T-helper 17 cell (primary cell): Measurements from ENCODE around the gene MBNL2. TPM values are rescaled to one million over a fixed set of nuclear protein-coding genes. Genes with fewer than 3 reads are reported as not detected.
A peak's percentile ranks its signal among the peaks of the same experiment; 100 is the strongest.

Experiments
- ATAC-seq: fragments of 150-1000 bp; cut with Tn5 transposase; 2 replicates; pipeline ENCODE4 v1.10.0; 2021; ENCODE audit warnings: mild to moderate bottlenecking, moderate library complexity
- DNase-seq, 3 donors: peaks; one replicate each; pipeline versions ENCODE4 v3.0.0 to v3.0.0-alpha.2; 2020 to 2021
- H3K9me3 ChIP-seq: one replicate; pipeline ENCODE4 v1.7.0; 2013; ENCODE audit warnings: low read length, mild to moderate bottlenecking; ENCODE audit not compliant: control insufficient read depth, poor library complexity, severe bottlenecking
- H3K27ac Mint-ChIP-seq: one replicate; pipeline ENCODE4 v1.8.0; 2022; ENCODE audit warnings: mild to moderate bottlenecking, moderate library complexity, mixed read lengths
- H3K27me3 Mint-ChIP-seq: one replicate; pipeline ENCODE4 v1.8.0; 2022; ENCODE audit warnings: mixed read lengths
- H3K36me3 Mint-ChIP-seq: one replicate; pipeline ENCODE4 v1.8.0; 2022; ENCODE audit warnings: low read depth, mixed read lengths
- H3K4me1 Mint-ChIP-seq: one replicate; pipeline ENCODE4 v1.8.0; 2022; ENCODE audit warnings: mild to moderate bottlenecking, mixed read lengths
- H3K4me3 Mint-ChIP-seq: one replicate; pipeline ENCODE4 v1.8.0; 2022; ENCODE audit warnings: mild to moderate bottlenecking, moderate library complexity, mixed read lengths
- total RNA-seq, 4 donors: library from RNA in 2 of 4; stranded (reverse) in 2 of 4; gene quantifications; one replicate each; pipeline ENCODE4 v1.2.3 and lab custom pipeline; 2022 to 2026

Gene MBNL2
- total RNA-seq, 2 donors from 2014 or later: 36.1 to 40.2 TPM

DNA sequence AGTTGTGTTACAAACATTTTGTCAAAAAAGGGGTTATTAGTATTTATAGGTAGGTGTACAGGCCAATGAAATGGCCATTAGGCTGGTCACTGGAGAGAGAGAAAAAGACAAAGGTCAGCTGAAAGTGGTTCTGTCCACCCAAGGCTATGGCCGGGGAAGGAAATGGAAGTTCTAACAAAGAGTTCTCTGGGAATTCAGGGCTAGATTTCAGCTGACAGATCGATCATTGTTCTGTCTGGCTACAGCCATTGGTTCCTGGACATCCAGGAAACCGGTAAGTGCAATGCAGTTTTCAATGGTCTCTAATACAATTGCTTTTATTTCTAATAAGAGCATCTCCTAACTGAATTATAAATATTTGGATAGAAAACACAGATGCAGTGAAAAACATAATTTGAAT lies 42.5 kb downstream of the MBNL2 start:
- peaks cover 47% of the 10 kb centered on the region for H3K4me1 Mint-ChIP-seq
- H3K4me3 Mint-ChIP-seq: no peak overlapping the region
- no peaks in the 10 kb centered on the region for H3K9me3 ChIP-seq
- DNase-seq (no peak), ATAC-seq (no peak)
- peaks cover 6% of the 10 kb centered on the region for H3K36me3 Mint-ChIP-seq
- no peaks in the 10 kb centered on the region for H3K27me3 Mint-ChIP-seq
- no peak overlapping the region for H3K27ac Mint-ChIP-seq

DNA sequence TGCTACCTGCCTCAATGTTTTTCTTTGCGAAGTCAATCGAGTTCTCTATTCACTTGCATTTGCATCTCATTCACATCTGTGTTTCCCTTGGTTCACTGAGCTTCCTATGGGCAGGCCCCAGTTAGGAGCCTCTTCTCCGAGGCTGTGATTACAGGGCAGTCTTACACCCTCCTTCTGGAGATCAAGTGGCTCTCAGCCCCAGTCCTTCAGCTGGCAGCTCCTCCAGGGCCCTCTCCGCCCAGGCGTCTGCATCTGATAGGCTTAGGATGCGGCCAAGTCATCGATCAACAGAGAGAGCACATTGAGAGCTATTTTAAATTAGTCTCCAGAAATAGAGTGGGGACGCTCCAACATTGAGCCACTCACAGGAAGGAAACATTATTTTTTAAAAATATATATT lies 44.2 kb downstream of the MBNL2 start:
- Mint-ChIP-seq H3K4me3 (peak overlapping the region; percentile 56), H3K27ac (no peak overlapping the region), H3K4me1 (peaks cover 35% of the 10 kb centered on the region), H3K36me3 (peaks cover 6% of the 10 kb centered on the region), H3K27me3 (no peaks in the 10 kb centered on the region)
- ATAC-seq: no peak
- no peak for DNase-seq
- H3K9me3 ChIP-seq: no peaks in the 10 kb centered on the region

DNA sequence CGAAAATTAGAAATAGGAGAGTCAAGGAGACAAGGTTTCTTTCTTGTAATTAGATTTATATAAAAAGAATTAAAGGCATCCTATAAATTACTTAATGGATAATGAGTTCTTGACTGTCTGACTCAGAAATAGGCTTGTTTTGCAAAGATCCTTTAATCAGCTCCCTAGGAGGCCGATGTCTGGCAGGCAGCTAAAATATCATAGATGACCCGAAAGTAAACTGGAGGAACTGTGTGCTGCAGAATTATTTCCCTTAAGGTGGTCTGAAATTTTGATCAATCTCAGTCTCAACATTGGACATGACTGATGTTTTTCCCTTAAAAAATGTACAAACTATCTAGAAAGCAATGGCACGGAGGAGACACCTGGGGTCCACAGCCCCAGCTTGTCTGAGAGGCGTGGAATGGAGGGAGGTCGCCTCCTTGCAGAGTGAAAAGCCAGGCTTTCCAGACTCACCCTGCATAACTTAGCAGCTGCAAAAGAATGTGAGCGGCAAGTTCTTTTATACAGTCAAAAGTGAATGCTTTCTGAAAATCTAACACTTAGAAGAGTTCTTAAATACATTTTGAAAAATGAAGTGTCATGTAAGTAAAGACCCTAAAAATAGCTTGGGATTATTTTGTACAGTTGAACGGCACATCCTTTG lies 44.8 kb downstream of the MBNL2 start:
- no peak for ATAC-seq
- no peaks in the 10 kb centered on the region for H3K9me3 ChIP-seq
- DNase-seq: no peak
- Mint-ChIP-seq H3K27ac (no peak overlapping the region), H3K36me3 (peaks cover 6% of the 10 kb centered on the region), H3K4me1 (peaks cover 35% of the 10 kb centered on the region), H3K27me3 (no peaks in the 10 kb centered on the region), H3K4me3 (no peak overlapping the region)

DNA sequence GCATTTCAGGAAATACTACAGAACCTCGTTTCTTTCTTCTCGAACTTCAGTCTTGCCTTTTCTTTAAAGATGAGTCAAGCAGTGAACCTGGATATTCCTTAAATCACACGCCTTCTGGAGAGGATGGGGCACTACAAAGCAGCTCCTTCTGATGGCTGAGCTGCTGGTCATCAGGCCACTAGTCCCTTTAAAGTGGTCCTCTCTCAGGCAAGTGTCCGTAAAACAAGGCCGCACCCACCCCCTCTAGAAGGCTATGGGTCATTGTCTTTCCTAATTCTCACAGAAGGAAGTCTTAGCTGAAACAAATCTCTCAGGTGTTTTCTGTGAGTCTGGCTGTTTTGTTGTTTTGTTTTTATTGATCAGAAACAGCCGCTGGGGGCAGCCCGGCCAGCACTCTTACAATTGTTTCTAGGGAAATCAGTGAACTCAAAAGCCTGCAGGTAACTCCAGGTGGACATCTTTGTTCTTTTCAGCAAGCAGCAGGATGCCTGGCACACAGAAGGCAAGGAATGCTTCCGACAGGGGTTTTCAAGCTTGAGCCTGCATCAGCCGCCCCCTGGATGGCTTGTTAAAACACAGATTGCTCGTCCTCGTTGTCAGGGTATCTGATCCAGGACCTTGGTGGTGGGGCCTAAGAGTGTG lies 45.4 kb downstream of the MBNL2 start:
- no peaks in the 10 kb centered on the region for H3K9me3 ChIP-seq
- H3K27me3 Mint-ChIP-seq: no peaks in the 10 kb centered on the region
- DNase-seq (no peak), ATAC-seq (no peak)
- peaks cover 34% of the 10 kb centered on the region for H3K4me1 Mint-ChIP-seq
- H3K27ac Mint-ChIP-seq: no peak overlapping the region
- H3K4me3 Mint-ChIP-seq: no peak overlapping the region
- H3K36me3 Mint-ChIP-seq: peaks cover 2% of the 10 kb centered on the region

DNA sequence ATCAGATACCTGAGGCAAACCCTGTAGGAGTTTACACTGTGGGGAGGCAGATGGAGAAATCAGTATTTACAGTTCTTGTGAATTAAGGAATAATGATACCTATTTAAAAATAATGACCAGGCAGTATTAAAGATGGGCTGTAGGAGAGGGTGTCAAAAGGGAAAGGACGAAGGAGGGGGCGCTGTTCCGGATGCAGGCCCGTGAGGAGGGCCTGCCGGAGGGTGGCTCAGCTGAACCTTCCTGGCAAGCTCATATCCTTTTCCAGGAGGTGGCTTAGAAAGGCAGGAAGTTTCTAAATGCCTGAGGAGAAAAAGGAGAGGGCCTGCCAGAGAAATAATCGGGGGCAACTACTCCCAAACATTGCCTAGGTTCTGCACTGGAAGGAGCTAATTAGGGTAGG lies 46.6 kb downstream of the MBNL2 start:
- H3K9me3 ChIP-seq: no peaks in the 10 kb centered on the region
- H3K27ac Mint-ChIP-seq: peak overlapping the region; percentile 70
- peaks cover 2% of the 10 kb centered on the region for H3K36me3 Mint-ChIP-seq
- no peak for DNase-seq
- H3K27me3 Mint-ChIP-seq: no peaks in the 10 kb centered on the region
- peak overlapping the region; percentile 15 for H3K4me3 Mint-ChIP-seq
- peaks cover 33% of the 10 kb centered on the region for H3K4me1 Mint-ChIP-seq
- no peak for ATAC-seq

DNA sequence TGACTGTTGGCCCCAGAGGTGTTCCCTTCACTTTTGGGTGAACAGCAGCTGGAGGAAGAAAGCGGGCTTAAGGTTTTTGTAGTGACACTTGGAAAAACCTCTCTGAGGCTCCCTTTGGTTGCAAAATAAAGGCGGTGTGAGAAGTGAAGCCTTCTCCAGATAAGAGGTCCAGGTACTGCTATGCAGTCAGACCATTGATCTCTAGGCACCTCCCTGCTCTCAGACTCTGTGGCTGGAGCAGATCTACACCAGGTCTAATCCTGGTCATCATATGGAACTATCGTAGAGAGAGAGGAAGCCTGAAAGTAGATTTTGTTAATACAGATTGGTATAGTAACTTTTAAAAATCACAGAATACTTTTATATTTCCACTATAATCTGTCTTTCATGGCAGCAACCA lies 47.5 kb downstream of the MBNL2 start:
- ATAC-seq (no peak), DNase-seq (no peak)
- peaks cover 31% of the 10 kb centered on the region for H3K4me1 Mint-ChIP-seq
- no peaks in the 10 kb centered on the region for H3K27me3 Mint-ChIP-seq
- H3K36me3 Mint-ChIP-seq: peaks cover 2% of the 10 kb centered on the region
- no peaks in the 10 kb centered on the region for H3K9me3 ChIP-seq
- H3K27ac Mint-ChIP-seq: no peak overlapping the region
- no peak overlapping the region for H3K4me3 Mint-ChIP-seq

DNA sequence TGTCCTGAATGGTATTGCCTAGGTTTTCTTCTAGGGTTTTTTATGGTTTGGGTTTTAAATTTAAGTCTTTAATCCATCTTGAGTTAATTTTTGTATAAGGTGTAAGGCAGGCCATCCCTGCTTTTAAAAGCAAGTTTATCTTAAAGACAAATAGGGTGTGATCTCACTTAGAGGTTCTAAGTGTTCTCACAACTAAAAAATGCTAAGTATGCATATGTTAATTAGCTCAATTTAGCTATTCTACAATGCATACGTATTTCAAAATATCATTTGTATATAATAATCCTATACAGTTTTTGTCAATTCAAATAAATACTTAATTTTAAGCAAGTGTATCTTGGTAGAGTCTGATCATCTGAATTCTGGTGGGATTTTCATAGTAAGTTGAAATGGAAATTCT lies 50.4 kb downstream of the MBNL2 start:
- Mint-ChIP-seq H3K4me3 (no peak overlapping the region), H3K27ac (no peak overlapping the region), H3K4me1 (peaks cover 49% of the 10 kb centered on the region), H3K36me3 (peaks cover 11% of the 10 kb centered on the region), H3K27me3 (no peaks in the 10 kb centered on the region)
- DNase-seq (no peak), ATAC-seq (no peak)
- no peaks in the 10 kb centered on the region for H3K9me3 ChIP-seq

DNA sequence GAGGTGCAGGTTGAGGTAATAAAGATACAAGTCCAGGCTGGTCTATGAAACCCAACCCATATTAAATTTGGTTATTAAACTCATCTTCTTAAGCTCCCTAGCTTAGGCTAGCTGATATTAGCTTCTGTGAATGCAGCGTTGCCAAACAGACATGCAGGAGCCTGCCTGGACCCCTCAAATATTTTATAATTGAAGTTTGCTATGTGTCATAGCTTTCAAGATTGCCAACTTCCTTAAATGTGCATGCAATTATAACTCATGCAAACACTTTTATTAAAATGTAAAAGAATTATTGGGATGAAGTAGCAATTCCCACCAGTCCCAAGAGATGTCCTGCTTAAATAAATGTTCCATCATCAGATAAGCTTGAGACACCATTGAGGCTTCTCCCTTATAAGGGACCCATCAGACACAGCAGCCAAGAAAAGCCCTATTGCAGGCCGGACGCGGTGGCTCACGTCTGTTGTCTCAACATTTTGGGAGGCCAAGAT lies 51.3 kb downstream of the MBNL2 start:
- H3K27ac Mint-ChIP-seq: no peak overlapping the region
- peaks cover 9% of the 10 kb centered on the region for H3K36me3 Mint-ChIP-seq
- H3K9me3 ChIP-seq: no peaks in the 10 kb centered on the region
- ATAC-seq (no peak), DNase-seq (no peak)
- peaks cover 46% of the 10 kb centered on the region for H3K4me1 Mint-ChIP-seq
- peak overlapping the region; percentile 12 for H3K4me3 Mint-ChIP-seq
- H3K27me3 Mint-ChIP-seq: no peaks in the 10 kb centered on the region

DNA sequence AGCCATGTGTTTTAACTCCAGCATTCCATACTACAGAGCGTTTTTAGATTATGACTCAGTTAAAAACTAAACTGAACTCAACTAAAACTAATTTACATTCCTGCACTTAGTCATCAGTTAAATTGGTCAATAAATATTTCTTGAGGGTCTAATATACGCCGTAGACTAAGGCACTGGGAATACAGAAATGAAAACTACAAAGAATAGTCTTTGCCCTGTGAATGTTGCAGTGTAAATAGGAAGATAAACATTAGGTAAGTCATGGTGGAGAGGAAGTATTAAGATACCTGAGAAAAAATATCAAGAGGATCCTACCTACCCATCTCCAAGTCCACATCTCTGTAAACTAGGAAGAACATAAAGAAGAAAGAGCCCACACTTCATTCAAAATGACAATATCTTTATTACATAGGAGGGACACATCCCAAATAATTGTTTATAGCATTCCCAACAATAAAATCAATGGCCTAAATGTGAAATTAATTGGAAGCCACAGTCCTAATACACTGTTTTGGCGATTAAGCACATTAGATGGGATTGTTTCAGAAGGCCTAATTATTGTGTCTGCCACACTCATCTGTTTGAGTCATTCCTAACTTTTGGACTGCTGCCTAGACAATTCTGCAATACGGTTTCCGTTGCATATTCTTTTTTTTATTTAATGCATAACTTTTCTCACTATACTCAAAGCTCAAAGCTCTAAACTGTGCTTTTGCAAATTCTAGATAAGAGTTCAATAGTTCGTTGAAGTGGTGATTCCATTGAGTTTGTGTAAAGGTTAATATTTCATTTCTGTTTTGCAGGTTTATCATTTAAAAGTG lies 52.9 kb downstream of the MBNL2 start:
- Mint-ChIP-seq H3K27me3 (no peaks in the 10 kb centered on the region), H3K36me3 (peaks cover 9% of the 10 kb centered on the region), H3K4me3 (no peak overlapping the region), H3K4me1 (peaks cover 42% of the 10 kb centered on the region), H3K27ac (peak overlapping the region; percentile 27)
- no peaks in the 10 kb centered on the region for H3K9me3 ChIP-seq
- no peak for ATAC-seq
- DNase-seq: no peak

DNA sequence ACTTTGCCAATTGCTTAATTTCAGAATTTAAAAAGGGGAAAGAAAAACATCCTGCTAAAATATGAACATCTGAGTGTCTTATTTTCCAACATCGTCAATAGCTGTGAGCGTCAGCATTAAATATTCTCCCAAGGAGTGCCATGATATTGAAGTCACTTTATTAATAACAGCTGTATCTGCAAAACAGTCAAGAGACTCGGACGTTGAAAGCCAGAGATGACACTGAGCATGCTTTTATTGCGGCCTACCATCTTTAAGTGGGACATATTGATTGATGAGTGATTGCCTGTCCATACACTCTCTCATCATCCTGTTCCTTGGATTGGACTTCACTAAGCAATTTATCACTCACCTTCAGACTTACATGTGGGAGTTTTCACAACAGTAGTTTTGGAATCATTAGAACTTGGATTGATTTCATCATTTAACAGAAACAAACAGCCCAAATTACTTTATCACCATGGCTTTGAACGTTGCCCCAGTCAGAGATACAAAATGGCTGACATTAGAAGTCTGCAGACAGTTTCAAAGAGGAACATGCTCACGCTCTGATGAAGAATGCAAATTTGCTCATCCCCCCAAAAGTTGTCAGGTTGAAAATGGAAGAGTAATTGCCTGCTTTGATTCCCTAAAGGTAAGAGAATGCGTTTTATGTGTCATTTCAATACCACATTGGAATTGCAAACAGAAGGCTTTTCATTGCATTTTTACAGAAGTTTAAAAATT lies 53.8 kb downstream of the MBNL2 start:
- no peaks in the 10 kb centered on the region for H3K27me3 Mint-ChIP-seq
- H3K4me1 Mint-ChIP-seq: peaks cover 44% of the 10 kb centered on the region
- H3K4me3 Mint-ChIP-seq: no peak overlapping the region
- no peak for DNase-seq
- no peaks in the 10 kb centered on the region for H3K9me3 ChIP-seq
- H3K36me3 Mint-ChIP-seq: peaks cover 9% of the 10 kb centered on the region
- peak overlapping the region; percentile 27 for H3K27ac Mint-ChIP-seq
- no peak for ATAC-seq

DNA sequence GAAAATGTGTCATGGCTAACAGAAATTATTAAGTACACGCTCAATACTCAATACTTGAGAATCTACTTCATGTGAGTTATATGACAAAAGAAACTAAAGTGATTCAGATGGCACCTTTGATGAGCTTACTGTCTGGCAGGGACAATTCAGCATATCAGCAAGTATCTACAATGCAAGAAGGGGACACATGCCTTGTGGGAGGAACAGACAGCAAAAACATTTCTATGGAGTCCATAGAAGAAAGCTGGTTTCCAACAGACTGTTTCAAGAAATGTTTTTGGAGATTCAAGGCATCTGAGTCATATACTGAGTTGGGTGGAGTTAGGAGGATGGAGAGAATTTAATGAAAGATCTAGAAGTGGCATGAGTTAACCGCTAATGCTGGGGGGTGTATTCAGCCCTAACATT lies 54.7 kb downstream of the MBNL2 start:
- peaks cover 43% of the 10 kb centered on the region for H3K4me1 Mint-ChIP-seq
- ATAC-seq (no peak), DNase-seq (no peak)
- H3K4me3 Mint-ChIP-seq: no peak overlapping the region
- H3K36me3 Mint-ChIP-seq: peaks cover 9% of the 10 kb centered on the region
- no peaks in the 10 kb centered on the region for H3K27me3 Mint-ChIP-seq
- no peaks in the 10 kb centered on the region for H3K9me3 ChIP-seq
- no peak overlapping the region for H3K27ac Mint-ChIP-seq

DNA sequence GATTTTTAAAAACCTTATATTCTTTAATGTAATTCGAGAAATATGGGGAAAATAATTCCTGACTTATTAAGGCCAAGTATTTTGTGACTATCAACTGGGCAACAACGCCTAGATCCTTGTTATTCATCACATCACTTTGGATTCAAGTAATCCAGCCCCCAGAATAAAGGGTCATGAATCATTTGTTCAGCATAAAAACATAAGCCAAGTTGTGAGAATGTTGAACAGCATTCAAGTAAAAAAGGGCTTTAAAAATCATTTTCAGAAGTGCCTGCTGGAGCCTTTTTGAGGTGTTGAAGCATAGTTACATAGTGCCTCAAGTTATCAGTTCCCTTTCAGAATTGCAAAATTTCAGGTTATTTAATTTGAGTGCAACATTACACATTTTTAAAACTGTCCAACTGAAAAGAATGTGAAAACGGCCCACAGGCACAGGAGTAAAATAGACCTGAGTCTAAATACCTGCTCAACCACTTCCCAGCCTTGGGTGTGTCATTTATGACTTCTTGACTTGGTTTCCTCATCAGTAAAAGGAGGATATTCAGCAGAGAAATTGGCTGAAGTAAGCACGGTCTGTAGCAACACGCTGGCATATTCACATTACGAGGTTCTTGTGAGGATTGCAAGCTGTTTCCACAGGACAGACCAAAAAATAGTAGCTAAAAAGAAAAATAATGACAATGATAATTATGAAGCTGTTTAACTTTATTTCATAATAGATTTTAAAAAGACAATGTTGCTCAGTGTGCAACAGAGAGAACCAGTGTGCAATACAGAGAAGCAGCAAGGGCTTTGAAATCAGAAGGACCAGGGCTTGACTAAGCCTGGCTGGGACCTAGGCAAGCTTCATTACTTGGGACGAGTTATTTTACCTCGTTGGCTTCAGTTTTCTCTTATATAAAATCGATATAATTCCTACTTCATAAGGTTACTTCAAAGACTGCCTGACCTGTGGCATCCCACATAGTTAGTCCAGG lies 56.6 kb downstream of the MBNL2 start:
- Mint-ChIP-seq H3K4me1 (peaks cover 47% of the 10 kb centered on the region), H3K27me3 (no peaks in the 10 kb centered on the region), H3K27ac (no peak overlapping the region), H3K4me3 (no peak overlapping the region), H3K36me3 (peaks cover 14% of the 10 kb centered on the region)
- DNase-seq (no peak), ATAC-seq (no peak)
- no peaks in the 10 kb centered on the region for H3K9me3 ChIP-seq
